CD4-positive, alpha-beta T cell treated with Interleukin-1 beta for 1 hour (primary cell): ENCODE data around the gene HSD17B2.
"Not testable (repeated sequence)": the region's sequence is repeated elsewhere in the genome, so short reads cannot be mapped to it uniquely, and the experiment has no call there.

Experiments used
- DNase-seq, 2 donors: peaks; one replicate each; pipeline ENCODE4 v3.0.0-alpha.2; 2020 to 2022

Gene HSD17B2

DNA sequence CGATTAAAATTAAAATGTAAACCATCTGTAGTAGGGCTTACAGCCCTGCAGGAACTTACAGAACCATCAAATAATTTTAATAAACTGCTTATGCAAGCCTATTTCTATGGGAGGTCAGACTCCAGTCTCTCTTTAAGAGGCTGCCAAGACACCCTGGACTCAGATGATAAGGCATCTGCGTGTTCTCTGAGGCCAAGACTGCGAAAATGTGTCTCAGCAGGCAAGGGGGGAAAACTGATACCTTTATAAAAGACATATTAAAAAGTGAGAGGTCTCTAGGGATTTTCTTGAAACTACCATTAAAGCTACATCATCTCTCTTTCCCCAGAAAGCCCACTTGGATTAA, 102.7 kb downstream of the HSD17B2 start:
- no peak for DNase-seq

DNA sequence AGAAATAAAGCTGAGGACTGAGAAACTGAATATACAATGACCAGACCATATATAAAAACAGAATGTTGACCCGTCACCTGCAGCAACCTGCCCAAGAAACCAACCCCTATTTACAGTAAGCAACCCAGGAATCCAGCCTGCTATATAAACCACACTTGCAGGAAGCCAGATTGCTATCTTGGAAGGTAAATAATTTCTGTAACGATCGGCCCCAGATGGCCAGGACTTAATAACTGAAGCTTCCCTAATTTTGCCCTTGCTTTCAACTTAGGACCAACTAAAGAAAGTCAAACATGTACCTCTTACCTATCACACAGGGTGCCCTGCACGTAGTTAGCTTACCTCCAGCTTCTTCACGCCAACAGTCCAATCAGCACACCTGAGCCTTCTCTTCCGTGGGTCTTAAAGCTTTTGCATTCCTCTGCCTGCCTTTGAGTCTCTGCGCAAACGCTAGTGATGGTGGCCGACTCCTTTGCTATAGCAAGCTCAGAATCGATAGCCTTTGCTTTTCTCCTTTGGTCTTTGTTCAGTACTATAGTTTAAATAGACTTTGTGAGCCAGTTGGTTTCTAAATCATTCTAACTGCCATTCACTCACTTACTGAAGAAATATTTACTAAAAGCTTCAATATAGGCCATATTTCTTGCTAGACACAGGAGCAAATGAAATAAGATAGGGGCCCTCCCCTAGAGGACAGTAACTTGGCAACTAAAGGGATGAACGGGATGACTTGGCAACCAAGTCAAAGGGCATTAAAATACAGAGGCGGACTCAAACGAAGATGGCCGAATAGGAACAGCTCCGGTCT, 103.6 kb downstream of the HSD17B2 start:
- no peak for DNase-seq

DNA sequence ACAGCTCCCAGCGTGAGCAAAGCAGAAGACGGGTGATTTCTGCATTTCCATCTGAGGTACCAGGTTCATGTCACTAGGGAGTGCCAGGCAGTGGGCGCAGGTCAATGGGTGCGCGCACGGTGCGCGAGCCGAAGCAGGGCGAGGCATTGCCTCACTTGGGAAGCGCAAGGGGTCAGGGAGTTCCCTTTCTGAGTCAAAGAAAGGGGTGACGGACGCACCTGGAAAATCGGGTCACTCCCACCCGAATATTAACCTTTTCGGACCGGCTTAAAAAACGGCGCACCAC, 104.2 kb downstream of the HSD17B2 start:
- DNase-seq: not testable (repeated sequence)

DNA sequence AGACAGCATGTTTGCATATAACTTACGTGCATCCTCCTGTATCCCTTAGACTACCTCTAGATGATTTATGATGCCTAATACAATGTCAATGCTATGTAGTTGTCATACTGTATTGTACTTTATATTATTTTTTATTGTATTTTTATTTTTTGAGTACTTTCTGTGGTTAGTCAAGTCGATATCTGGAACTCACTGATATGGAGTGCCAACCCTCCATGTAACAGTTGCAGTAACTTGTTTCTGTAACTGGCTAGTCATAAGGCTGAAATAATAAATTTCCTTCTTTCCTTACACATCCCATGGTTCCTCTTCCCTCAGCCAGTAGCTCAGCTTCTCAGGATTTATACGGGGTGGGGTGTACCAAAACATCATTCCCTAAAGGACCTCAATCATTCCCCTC, 111.5 kb downstream of the HSD17B2 start:
- DNase-seq: no peak

DNA sequence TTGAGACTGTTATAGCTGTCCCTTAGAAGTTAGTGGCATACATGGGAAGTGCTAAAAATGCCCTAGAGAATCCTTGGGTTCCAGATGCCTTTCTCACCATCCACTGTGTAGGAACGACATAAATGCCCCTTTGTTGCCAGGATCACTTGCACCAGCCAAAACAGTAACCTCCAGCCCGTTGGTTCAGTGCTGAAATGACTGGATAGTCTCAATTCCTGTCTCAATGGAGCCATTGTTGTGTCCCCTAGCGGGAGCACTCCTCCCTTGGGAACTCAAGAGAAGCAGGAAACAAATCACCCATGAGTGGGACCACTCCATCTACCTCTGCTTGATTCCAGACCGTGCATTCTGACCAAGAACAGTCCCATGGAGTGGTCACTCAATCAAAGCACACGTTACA, 111.9 kb downstream of the HSD17B2 start:
- DNase-seq: no peak

DNA sequence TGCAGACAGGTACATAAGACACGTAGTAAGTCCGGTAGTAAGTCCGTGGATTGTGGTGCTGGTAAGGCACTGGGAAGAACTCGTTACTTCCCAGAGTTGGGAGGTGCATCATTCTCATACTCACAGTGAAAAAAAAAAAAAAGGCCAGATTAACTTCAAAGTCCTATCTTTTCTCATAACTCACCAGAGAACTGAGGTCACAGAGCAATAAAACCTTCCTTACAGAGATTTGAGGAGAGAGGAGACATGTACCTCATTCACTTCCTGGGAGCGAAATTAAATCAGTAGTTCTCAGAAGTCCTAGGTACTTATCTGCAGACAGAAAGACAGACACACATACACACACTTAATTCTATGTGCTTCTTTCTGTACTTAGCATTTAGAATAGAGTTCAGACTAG, 112.5 kb downstream of the HSD17B2 start:
- DNase-seq: no peak
